ENCODE measurements around the gene TMIGD3. TPM values are rescaled to one million over a fixed set of nuclear protein-coding genes. Genes with fewer than 3 reads are reported as not detected.

The TMIGD3 gene
- total RNA-seq, 1 donor from 2014 or later, result not detected

DNA sequence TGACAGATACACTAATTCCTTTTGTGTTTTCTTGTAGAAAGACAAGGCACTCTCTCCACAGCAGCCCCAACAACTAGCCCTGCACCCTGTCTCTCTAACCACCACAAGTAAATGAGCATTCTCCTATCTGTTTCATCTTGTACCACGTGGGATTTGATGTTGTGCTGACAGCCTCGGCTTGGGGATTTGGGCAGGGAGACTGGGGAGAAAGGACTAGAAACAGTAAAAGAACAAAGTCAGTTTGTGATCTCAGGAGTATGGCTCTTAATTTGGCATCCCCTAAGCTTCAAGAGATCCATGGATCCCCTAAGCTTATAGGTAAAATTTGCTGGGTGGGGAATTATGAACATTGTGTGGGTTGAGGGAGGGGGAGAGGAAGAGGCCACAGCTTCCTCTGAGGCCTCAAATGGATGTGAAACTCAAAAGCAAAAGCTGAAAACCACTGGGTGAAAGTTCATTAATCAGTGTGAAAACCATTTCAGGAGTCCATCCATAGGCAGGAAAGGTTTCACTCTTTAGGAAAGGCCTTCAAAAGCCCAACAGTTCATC lies 26.6 kb downstream of the TMIGD3 start:
- Histone ChIP-seq H3K27me3 (ENCODE audit: control insufficient read depth, insufficient read depth, low read length) (no peaks in the 10 kb centered on the region), H3K36me3 (ENCODE audit: control insufficient read depth, insufficient read depth, low read length) (no peaks in the 10 kb centered on the region), H3K4me3 (ENCODE audit: low read depth, low read length) (no peak overlapping the region)
- DNase-seq (ENCODE audit: low read depth), result no peak
- TF ChIP-seq, protein P1, sequence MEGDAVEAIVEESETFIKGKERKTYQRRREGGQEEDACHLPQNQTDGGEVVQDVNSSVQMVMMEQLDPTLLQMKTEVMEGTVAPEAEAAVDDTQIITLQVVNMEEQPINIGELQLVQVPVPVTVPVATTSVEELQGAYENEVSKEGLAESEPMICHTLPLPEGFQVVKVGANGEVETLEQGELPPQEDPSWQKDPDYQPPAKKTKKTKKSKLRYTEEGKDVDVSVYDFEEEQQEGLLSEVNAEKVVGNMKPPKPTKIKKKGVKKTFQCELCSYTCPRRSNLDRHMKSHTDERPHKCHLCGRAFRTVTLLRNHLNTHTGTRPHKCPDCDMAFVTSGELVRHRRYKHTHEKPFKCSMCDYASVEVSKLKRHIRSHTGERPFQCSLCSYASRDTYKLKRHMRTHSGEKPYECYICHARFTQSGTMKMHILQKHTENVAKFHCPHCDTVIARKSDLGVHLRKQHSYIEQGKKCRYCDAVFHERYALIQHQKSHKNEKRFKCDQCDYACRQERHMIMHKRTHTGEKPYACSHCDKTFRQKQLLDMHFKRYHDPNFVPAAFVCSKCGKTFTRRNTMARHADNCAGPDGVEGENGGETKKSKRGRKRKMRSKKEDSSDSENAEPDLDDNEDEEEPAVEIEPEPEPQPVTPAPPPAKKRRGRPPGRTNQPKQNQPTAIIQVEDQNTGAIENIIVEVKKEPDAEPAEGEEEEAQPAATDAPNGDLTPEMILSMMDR (IDR thresholded peaks at IDR 0.05; ENCODE audit: insufficient read depth, low read length, poor library complexity, severe bottlenecking), result no peak

DNA sequence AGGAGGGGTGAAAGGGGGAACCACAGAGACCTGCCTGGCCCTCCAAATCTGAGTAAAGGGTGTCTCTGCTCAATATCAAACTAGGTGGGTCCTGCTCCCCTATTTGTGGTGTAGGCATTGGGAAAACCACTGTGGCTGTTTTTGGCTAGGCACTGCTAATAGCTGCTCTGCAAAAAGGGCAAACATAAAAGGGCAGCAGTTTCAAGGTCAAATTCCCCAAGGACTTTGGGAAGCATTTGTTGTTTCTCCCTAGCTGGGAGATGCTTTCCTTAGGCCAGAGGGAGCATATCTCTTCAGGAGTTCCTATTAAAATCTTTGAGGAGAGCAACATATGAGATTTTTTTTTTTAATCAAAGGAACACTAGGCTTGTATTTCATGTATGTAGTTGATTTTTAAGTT lies 27.2 kb downstream of the TMIGD3 start:
- Histone ChIP-seq H3K4me3 (ENCODE audit: low read depth, low read length) (no peak overlapping the region), H3K27me3 (ENCODE audit: control insufficient read depth, insufficient read depth, low read length) (no peaks in the 10 kb centered on the region), H3K36me3 (ENCODE audit: control insufficient read depth, insufficient read depth, low read length) (no peaks in the 10 kb centered on the region)
- DNase-seq (ENCODE audit: low read depth), result no peak
- TF ChIP-seq, protein P1 (IDR thresholded peaks at IDR 0.05; ENCODE audit: insufficient read depth, low read length, poor library complexity, severe bottlenecking), result no peak

DNA sequence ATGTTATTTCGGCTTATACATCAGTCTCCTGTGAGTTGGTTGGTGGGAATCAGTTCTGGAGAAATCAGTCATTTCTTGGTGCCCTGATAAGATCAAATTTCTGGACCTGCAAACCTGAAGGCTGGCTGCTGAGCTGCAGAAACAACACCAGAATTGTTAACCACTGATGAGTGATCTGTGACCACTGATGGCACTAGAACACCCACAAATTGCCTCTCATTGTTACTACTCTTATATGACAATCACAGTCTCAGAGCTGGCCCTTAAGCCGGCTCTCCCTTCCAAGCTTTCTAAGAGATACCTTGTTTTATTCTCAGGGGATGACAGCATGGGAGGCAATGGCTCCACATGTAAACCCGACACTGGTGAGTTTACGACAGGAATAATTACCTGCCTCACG lies 27.7 kb downstream of the TMIGD3 start:
- no peaks in the 10 kb centered on the region for H3K27me3 ChIP-seq (ENCODE audit: control insufficient read depth, insufficient read depth, low read length)
- no peak overlapping the region for H3K4me3 ChIP-seq (ENCODE audit: low read depth, low read length)
- DNase-seq (ENCODE audit: low read depth), result no peak
- TF ChIP-seq, protein P1 (IDR thresholded peaks at IDR 0.05; ENCODE audit: insufficient read depth, low read length, poor library complexity, severe bottlenecking), result no peak
- no peaks in the 10 kb centered on the region for H3K36me3 ChIP-seq (ENCODE audit: control insufficient read depth, insufficient read depth, low read length)

DNA sequence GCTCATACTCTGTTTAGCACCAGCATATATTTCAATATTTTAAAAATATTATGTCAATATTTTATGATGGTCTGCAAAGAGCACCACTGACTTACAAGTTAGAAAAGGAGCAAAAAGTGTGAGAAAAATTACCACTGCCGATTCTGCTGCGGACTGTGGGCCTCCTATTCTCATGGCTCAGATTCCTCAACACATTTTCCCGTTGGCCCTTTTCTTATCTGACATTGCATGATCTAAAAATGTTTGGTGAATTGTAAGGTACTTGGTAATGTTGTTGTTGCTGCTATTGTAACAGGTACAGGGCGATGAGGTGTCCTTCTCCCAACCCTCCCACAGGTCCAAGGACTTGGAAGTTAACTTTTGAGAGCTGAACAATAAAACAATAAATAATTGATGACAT lies 28.9 kb downstream of the TMIGD3 start:
- Histone ChIP-seq H3K36me3 (ENCODE audit: control insufficient read depth, insufficient read depth, low read length) (no peaks in the 10 kb centered on the region), H3K4me3 (ENCODE audit: low read depth, low read length) (no peak overlapping the region), H3K27me3 (ENCODE audit: control insufficient read depth, insufficient read depth, low read length) (no peaks in the 10 kb centered on the region)
- no peak for DNase-seq (ENCODE audit: low read depth)
- TF ChIP-seq, protein P1 (IDR thresholded peaks at IDR 0.05; ENCODE audit: insufficient read depth, low read length, poor library complexity, severe bottlenecking), result no peak

DNA sequence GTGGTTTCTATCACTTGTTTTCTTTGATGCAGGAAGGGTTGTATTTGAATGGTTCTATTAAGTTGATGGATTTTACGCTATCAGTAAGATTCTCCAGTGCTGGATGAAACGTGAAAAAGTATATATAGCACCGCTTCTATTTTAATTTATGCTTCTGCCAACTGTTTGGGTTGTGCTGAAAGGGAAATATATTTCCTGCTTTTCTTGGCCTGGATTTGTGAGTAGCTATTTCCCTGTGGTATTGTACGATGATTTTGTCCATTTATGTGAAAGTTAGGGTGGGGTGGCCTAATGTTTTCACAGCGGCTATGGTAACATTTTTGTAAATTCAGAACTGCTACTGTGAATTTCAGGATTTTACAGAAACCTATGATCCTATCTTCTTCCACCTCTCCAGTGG lies 29.3 kb downstream of the TMIGD3 start:
- no peak overlapping the region for H3K4me3 ChIP-seq (ENCODE audit: low read depth, low read length)
- TF ChIP-seq, protein P1 (IDR thresholded peaks at IDR 0.05; ENCODE audit: insufficient read depth, low read length, poor library complexity, severe bottlenecking), result no peak
- H3K27me3 ChIP-seq (ENCODE audit: control insufficient read depth, insufficient read depth, low read length), result no peaks in the 10 kb centered on the region
- no peak for DNase-seq (ENCODE audit: low read depth)
- H3K36me3 ChIP-seq (ENCODE audit: control insufficient read depth, insufficient read depth, low read length), result no peaks in the 10 kb centered on the region

DNA sequence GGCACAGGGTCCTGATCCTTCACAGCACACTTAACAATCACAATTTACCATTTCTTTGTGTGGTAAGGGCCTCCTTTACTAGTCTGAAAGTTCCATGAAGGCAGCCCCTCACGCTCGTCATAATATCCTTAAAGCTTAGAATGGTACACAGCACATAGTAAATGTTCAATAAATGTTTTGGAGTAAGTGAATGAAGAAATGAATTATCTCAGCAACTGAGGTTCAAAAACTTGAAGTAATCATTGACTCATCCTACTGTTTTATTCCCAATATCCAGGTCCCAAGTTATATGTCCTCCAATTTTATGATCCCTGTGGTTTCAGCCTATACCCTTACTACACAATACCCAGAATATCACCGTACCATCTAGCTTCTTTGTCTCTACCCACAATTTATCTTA lies 31.9 kb downstream of the TMIGD3 start:
- Histone ChIP-seq H3K4me3 (ENCODE audit: low read depth, low read length) (no peak overlapping the region), H3K36me3 (ENCODE audit: control insufficient read depth, insufficient read depth, low read length) (no peaks in the 10 kb centered on the region), H3K27me3 (ENCODE audit: control insufficient read depth, insufficient read depth, low read length) (no peaks in the 10 kb centered on the region)
- TF ChIP-seq, protein P1 (IDR thresholded peaks at IDR 0.05; ENCODE audit: insufficient read depth, low read length, poor library complexity, severe bottlenecking), result no peak
- DNase-seq (ENCODE audit: low read depth), result no peak
